Measurements from ENCODE around the gene IL10RA.

The IL10RA gene

DNA sequence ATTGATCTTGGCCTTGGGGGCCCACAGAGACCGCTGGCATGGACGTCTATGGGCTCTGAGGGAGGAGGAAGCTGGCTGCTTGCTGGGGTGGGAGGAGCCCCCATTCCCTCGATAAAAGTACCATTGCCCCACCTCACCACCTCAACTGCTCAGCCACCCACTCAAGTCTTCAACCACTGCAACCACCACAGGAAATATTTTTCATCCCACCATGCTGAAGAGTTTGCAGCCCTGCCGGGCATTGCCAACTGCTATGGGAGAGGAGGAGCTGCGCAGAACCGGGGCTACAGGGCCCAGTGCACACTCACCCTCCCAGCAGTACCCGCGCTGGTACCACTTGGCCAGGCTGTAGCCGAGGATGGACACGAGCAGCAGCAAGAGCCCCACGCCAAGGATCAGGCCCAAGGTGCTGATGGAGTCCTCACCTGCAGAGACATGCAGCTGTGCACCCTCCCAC, 29.2 kb downstream of the IL10RA start:
- Histone ChIP-seq H3K4me3 (ENCODE audit: low read depth in 1 of 2, low read length in 2 of 2) (no peak overlapping the region), H3K9me3 (ENCODE audit: control insufficient read depth in 1 of 2, low read length in 2 of 2) (no peaks in the 10 kb centered on the region), H3K4me1 (ENCODE audit: control insufficient read depth in 1 of 2, insufficient read depth in 2 of 2, low read length in 2 of 2) (peaks cover 21 to 24% of the 10 kb centered on the region in 2 donors), H3K27me3 (ENCODE audit: control insufficient read depth in 1 of 2, insufficient read depth in 2 of 2, low read length in 2 of 2) (peaks cover 0 to 3% of the 10 kb centered on the region in 2 donors), H3K27ac (ENCODE audit: low read depth, low read length) (no peak overlapping the region), H3K9ac (ENCODE audit: low read depth in 1 of 2, low read length in 2 of 2) (no peak overlapping the region), H3K36me3 (ENCODE audit: control insufficient read depth in 1 of 2, insufficient read depth in 2 of 2, low read length in 2 of 2) (no peaks in the 10 kb centered on the region)

DNA sequence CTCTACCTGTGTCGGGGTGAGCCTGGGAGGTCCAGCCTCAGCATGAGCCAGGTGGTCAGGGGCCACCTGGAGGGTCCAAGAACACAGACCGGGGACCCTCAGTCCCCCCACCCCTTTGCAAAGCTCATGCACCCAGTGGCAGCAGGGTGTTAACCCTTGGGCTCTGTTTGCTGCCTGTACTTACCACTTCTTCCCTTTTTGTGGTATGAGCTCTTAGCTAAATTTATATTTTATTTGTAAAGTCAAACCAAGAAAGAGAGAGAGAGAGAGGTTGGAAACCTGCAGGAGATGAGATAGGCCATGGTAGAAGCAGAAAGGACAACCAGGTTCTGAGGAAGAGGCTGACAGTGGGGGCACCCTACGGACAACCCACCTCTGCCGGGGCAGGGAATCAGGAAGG, 29.9 kb downstream of the IL10RA start:
- Histone ChIP-seq H3K27me3 (ENCODE audit: control insufficient read depth in 1 of 2, insufficient read depth in 2 of 2, low read length in 2 of 2) (peaks cover 0 to 3% of the 10 kb centered on the region in 2 donors), H3K4me3 (ENCODE audit: low read depth in 1 of 2, low read length in 2 of 2) (no peak overlapping the region), H3K36me3 (ENCODE audit: control insufficient read depth in 1 of 2, insufficient read depth in 2 of 2, low read length in 2 of 2) (no peaks in the 10 kb centered on the region), H3K27ac (ENCODE audit: low read depth, low read length) (no peak overlapping the region), H3K9ac (ENCODE audit: low read depth in 1 of 2, low read length in 2 of 2) (no peak overlapping the region), H3K4me1 (ENCODE audit: control insufficient read depth in 1 of 2, insufficient read depth in 2 of 2, low read length in 2 of 2) (peaks cover 14 to 21% of the 10 kb centered on the region in 2 donors), H3K9me3 (ENCODE audit: control insufficient read depth in 1 of 2, low read length in 2 of 2) (no peaks in the 10 kb centered on the region)

DNA sequence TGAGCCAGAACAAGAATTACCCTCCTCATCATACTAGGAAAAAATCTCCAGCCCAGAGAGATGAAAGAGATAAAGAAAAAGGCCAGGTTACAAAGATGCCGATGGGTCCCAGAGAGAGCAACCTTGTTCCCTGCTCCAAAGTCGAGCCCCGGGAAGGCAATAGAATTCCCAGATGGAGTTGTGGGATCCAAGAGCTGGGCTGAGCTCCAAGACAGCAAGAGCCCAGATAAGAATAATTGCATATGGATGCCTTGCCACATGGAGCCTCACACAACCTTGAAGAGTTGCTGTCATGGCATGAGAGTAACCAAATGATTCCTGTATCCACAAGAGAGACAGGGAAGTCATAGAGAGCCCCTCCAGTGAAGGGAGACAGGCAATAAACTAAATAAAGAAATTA, 30.9 kb downstream of the IL10RA start:
- H3K27ac ChIP-seq (ENCODE audit: low read depth, low read length): no peak overlapping the region
- no peaks in the 10 kb centered on the region for H3K9me3 ChIP-seq (ENCODE audit: control insufficient read depth in 1 of 2, low read length in 2 of 2)
- no peaks in the 10 kb centered on the region for H3K36me3 ChIP-seq (ENCODE audit: control insufficient read depth in 1 of 2, insufficient read depth in 2 of 2, low read length in 2 of 2)
- H3K27me3 ChIP-seq (ENCODE audit: control insufficient read depth in 1 of 2, insufficient read depth in 2 of 2, low read length in 2 of 2): peaks cover 0 to 3% of the 10 kb centered on the region in 2 donors
- no peak overlapping the region for H3K9ac ChIP-seq (ENCODE audit: low read depth in 1 of 2, low read length in 2 of 2)
- H3K4me1 ChIP-seq (ENCODE audit: control insufficient read depth in 1 of 2, insufficient read depth in 2 of 2, low read length in 2 of 2): peaks cover 7 to 15% of the 10 kb centered on the region in 2 donors
- no peak overlapping the region for H3K4me3 ChIP-seq (ENCODE audit: low read depth in 1 of 2, low read length in 2 of 2)

DNA sequence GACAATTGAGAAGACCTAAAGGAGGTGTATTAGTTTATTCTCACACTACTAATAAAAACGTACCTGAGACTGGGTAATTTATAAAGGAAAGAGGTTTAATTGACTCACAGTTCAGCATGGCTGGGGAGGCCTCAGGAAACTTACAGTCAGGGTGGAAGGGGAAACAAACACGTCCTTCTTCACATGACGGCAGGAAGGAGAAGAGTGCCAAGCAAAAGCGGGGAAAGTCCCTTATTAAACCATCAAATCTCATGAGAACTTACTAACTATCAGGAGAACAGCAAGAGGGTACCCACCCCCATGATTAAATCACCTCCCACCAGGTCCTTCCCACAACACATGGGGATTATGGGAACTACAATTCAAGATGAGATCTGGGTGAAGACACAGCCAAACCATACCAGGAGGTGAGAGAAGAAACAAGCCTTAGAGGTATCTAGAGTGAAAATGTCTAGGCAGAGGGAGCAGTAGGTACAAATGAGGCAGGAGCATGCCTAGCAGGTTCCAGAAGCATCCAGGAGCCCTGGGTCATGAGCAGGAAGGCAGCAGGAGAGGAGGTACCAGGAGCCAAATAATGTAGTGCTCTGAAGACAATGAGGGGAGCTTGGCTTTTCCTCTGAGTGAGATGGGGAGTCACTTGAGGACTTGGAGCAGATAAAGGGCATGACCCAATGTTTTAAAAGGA, 31.6 kb downstream of the IL10RA start:
- Histone ChIP-seq H3K27ac (ENCODE audit: low read depth, low read length) (no peak overlapping the region), H3K4me1 (ENCODE audit: control insufficient read depth in 1 of 2, insufficient read depth in 2 of 2, low read length in 2 of 2) (peaks cover under 1 to 9% of the 10 kb centered on the region in 2 donors), H3K36me3 (ENCODE audit: control insufficient read depth in 1 of 2, insufficient read depth in 2 of 2, low read length in 2 of 2) (no peaks in the 10 kb centered on the region), H3K9me3 (ENCODE audit: control insufficient read depth in 1 of 2, low read length in 2 of 2) (no peaks in the 10 kb centered on the region), H3K9ac (ENCODE audit: low read depth in 1 of 2, low read length in 2 of 2) (no peak overlapping the region), H3K27me3 (ENCODE audit: control insufficient read depth in 1 of 2, insufficient read depth in 2 of 2, low read length in 2 of 2) (peaks cover 0 to 3% of the 10 kb centered on the region in 2 donors), H3K4me3 (ENCODE audit: low read depth in 1 of 2, low read length in 2 of 2) (no peak overlapping the region)

DNA sequence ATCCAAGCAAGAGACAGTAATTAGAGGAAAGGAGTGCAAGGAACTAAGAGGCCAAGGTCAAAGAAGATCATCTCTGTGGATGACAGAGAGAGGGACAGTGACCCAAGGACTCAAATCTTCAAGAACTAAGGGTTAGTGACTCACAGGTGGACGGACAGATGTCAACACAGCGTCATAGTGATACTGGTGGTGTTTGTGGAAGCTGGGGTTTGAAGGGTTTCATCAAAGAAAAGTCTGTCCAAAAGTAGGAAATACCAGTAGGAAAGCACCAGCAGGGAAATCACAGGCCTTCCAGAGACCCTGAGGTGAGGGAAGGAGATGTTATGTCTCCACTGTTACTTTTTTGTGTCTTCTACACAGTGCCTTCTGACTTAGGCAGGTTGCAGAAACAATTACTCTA, 32.2 kb downstream of the IL10RA start:
- Histone ChIP-seq H3K36me3 (ENCODE audit: control insufficient read depth in 1 of 2, insufficient read depth in 2 of 2, low read length in 2 of 2) (no peaks in the 10 kb centered on the region), H3K27me3 (ENCODE audit: control insufficient read depth in 1 of 2, insufficient read depth in 2 of 2, low read length in 2 of 2) (peaks cover 0 to 3% of the 10 kb centered on the region in 2 donors), H3K4me1 (ENCODE audit: control insufficient read depth in 1 of 2, insufficient read depth in 2 of 2, low read length in 2 of 2) (peaks cover 0 to 6% of the 10 kb centered on the region in 2 donors), H3K9ac (ENCODE audit: low read depth in 1 of 2, low read length in 2 of 2) (no peak overlapping the region), H3K27ac (ENCODE audit: low read depth, low read length) (no peak overlapping the region), H3K4me3 (ENCODE audit: low read depth in 1 of 2, low read length in 2 of 2) (no peak overlapping the region), H3K9me3 (ENCODE audit: control insufficient read depth in 1 of 2, low read length in 2 of 2) (no peaks in the 10 kb centered on the region)

DNA sequence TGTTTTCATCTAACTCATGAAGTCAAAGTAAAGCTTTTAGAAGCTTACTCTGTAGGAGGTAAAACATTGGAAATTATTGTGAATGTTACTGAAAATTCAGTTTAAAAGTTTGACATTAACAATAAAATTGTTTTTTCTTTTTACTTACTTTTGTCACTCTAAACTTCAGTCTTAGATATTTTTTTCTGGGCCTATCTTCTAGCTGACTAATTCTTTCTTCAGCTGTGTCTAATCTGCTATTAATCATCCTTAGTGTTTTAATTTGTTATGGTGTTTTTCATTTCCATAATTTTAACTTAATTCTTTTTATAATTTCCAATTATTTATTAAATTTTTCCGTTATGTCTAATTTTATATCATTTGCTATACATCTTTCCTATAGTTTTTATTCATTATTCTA, 35.0 kb downstream of the IL10RA start:
- Histone ChIP-seq H3K27ac (ENCODE audit: low read depth, low read length) (no peak overlapping the region), H3K36me3 (ENCODE audit: control insufficient read depth in 1 of 2, insufficient read depth in 2 of 2, low read length in 2 of 2) (no peaks in the 10 kb centered on the region), H3K9me3 (ENCODE audit: control insufficient read depth in 1 of 2, low read length in 2 of 2) (no peaks in the 10 kb centered on the region), H3K27me3 (ENCODE audit: control insufficient read depth in 1 of 2, insufficient read depth in 2 of 2, low read length in 2 of 2) (no peaks in the 10 kb centered on the region), H3K9ac (ENCODE audit: low read depth in 1 of 2, low read length in 2 of 2) (no peak overlapping the region), H3K4me1 (ENCODE audit: control insufficient read depth in 1 of 2, insufficient read depth in 2 of 2, low read length in 2 of 2) (no peaks in the 10 kb centered on the region), H3K4me3 (ENCODE audit: low read depth in 1 of 2, low read length in 2 of 2) (no peak overlapping the region)

DNA sequence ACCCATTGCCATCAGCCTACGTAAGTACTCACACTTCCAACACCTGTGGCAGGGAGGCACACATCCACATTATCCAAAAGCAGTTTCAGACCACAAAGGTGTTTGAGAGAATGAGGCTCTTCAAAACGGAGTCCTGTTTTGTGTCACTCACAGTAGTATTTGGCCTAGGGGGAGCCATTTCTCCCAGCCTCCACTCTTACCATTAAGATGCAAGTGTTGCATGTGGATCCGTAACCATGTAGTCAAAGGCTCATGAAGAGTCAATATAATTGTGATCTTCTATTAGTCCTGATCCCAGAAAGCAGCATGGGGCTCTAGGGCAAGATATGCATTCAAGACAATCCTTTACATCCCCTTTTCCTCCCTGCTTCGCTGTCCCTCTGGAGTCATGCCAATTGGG, 41.5 kb downstream of the IL10RA start:
- H3K4me1 ChIP-seq (ENCODE audit: control insufficient read depth in 1 of 2, insufficient read depth in 2 of 2, low read length in 2 of 2): no peaks in the 10 kb centered on the region
- no peaks in the 10 kb centered on the region for H3K27me3 ChIP-seq (ENCODE audit: control insufficient read depth in 1 of 2, insufficient read depth in 2 of 2, low read length in 2 of 2)
- no peak overlapping the region for H3K4me3 ChIP-seq (ENCODE audit: low read depth in 1 of 2, low read length in 2 of 2)
- H3K36me3 ChIP-seq (ENCODE audit: control insufficient read depth in 1 of 2, insufficient read depth in 2 of 2, low read length in 2 of 2): no peaks in the 10 kb centered on the region
- H3K27ac ChIP-seq (ENCODE audit: low read depth, low read length): no peak overlapping the region
- H3K9me3 ChIP-seq (ENCODE audit: control insufficient read depth in 1 of 2, low read length in 2 of 2): no peaks in the 10 kb centered on the region
- no peak overlapping the region for H3K9ac ChIP-seq (ENCODE audit: low read depth in 1 of 2, low read length in 2 of 2)

DNA sequence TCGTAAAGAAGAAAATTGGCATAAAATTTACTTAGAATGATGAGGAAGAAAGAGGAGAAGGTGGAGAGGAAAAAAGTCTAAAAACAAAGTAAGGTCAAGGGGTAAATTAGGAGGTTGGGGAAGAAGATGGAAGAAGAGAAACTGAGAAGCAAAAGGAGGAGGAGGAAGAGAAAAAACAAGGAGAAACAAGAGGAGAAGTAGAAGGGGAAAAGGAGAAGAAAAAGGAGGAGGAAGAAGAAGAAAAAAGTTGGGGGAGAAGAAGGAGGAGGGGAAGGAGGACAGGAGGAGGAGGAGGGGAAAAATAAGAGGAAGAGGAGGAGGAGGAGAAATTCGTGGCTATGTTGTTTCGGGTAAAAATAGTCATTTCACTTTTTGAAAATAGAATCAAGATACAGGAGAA, 42.4 kb downstream of the IL10RA start:
- Histone ChIP-seq H3K9ac (ENCODE audit: low read depth in 1 of 2, low read length in 2 of 2) (no peak overlapping the region), H3K4me3 (ENCODE audit: low read depth in 1 of 2, low read length in 2 of 2) (no peak overlapping the region), H3K27me3 (ENCODE audit: control insufficient read depth in 1 of 2, insufficient read depth in 2 of 2, low read length in 2 of 2) (no peaks in the 10 kb centered on the region), H3K9me3 (ENCODE audit: control insufficient read depth in 1 of 2, low read length in 2 of 2) (no peaks in the 10 kb centered on the region), H3K4me1 (ENCODE audit: control insufficient read depth in 1 of 2, insufficient read depth in 2 of 2, low read length in 2 of 2) (no peaks in the 10 kb centered on the region), H3K36me3 (ENCODE audit: control insufficient read depth in 1 of 2, insufficient read depth in 2 of 2, low read length in 2 of 2) (no peaks in the 10 kb centered on the region), H3K27ac (ENCODE audit: low read depth, low read length) (no peak overlapping the region)

DNA sequence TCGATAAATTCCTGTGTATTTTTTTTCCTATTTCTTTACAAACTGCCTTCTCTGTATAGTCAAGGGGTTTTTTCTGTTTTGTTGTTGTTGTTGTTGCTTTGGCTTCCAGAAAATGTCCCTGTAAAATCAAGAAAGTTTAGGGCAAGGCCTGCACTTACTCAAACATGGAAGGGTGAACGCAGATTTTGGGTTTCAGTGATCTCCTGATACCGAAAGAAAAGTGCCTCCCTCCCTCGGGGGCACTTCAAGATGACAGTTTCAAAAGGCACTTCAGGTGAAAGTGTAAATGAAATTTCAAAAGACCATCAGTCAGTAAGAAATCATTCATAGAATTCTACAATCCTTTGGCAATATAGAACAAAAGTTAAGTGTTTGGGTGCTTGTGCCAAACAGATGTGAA, 47.2 kb downstream of the IL10RA start:
- no peaks in the 10 kb centered on the region for H3K4me1 ChIP-seq (ENCODE audit: control insufficient read depth in 1 of 2, insufficient read depth in 2 of 2, low read length in 2 of 2)
- no peaks in the 10 kb centered on the region for H3K9me3 ChIP-seq (ENCODE audit: control insufficient read depth in 1 of 2, low read length in 2 of 2)
- H3K9ac ChIP-seq (ENCODE audit: low read depth in 1 of 2, low read length in 2 of 2): no peak overlapping the region
- no peak overlapping the region for H3K4me3 ChIP-seq (ENCODE audit: low read depth in 1 of 2, low read length in 2 of 2)
- no peaks in the 10 kb centered on the region for H3K36me3 ChIP-seq (ENCODE audit: control insufficient read depth in 1 of 2, insufficient read depth in 2 of 2, low read length in 2 of 2)
- no peaks in the 10 kb centered on the region for H3K27me3 ChIP-seq (ENCODE audit: control insufficient read depth in 1 of 2, insufficient read depth in 2 of 2, low read length in 2 of 2)
- no peak overlapping the region for H3K27ac ChIP-seq (ENCODE audit: low read depth, low read length)

DNA sequence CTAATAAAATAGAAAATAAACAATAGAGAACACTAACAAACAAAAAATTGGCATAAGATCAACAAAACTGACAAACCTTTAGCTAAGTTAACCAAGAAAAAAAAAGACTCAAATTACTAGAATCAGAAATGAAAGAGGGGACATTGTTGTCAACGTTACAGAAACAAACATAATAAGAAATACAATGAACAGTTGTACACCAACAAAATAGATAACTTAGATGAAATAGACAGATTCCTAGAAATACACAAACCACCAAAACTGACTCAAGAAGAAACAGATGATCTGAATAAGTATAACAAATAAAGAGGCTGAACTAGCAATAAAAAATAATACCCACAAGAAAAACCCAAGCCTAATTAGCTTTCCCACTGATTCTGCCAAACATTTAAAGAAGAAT, 55.9 kb downstream of the IL10RA start:
- H3K27me3 ChIP-seq (ENCODE audit: control insufficient read depth in 1 of 2, insufficient read depth in 2 of 2, low read length in 2 of 2): no peaks in the 10 kb centered on the region
- peaks cover 0 to 6% of the 10 kb centered on the region in 2 donors for H3K4me1 ChIP-seq (ENCODE audit: control insufficient read depth in 1 of 2, insufficient read depth in 2 of 2, low read length in 2 of 2)
- no peak overlapping the region for H3K9ac ChIP-seq (ENCODE audit: low read depth in 1 of 2, low read length in 2 of 2)
- H3K9me3 ChIP-seq (ENCODE audit: control insufficient read depth in 1 of 2, low read length in 2 of 2): no peaks in the 10 kb centered on the region
- no peak overlapping the region for H3K27ac ChIP-seq (ENCODE audit: low read depth, low read length)
- no peaks in the 10 kb centered on the region for H3K36me3 ChIP-seq (ENCODE audit: control insufficient read depth in 1 of 2, insufficient read depth in 2 of 2, low read length in 2 of 2)
- H3K4me3 ChIP-seq (ENCODE audit: low read depth in 1 of 2, low read length in 2 of 2): no peak overlapping the region
